HL-60 (cell line): ENCODE measurements around the gene OR10H2.

Source experiments
- GABPA ChIP-seq: IDR thresholded peaks from 2 replicates; pipeline ENCODE4 v1.6.1; 2012; ENCODE audit warnings: low read depth
- POLR2AphosphoS5 ChIP-seq: IDR thresholded peaks from 2 replicates; pipeline ENCODE4 v1.6.1; 2012; ENCODE audit warnings: low read depth
- SPI1 ChIP-seq: IDR thresholded peaks from 2 replicates; pipeline ENCODE4 v1.6.1; 2012; ENCODE audit warnings: low read depth, mild to moderate bottlenecking, borderline replicate concordance
- TF ChIP-seq, protein P1 (sequence below): IDR thresholded peaks from one replicate; pipeline ENCODE4 v1.5.1; 2011; ENCODE audit warnings: low read length, control low read depth, inconsistent platforms; ENCODE audit not compliant: insufficient read depth
- TF ChIP-seq, protein P2 (sequence below): IDR thresholded peaks from 2 replicates; pipeline ENCODE4 v1.6.1; 2012; ENCODE audit warnings: low read depth; ENCODE audit not compliant: insufficient replicate concordance

DNA sequence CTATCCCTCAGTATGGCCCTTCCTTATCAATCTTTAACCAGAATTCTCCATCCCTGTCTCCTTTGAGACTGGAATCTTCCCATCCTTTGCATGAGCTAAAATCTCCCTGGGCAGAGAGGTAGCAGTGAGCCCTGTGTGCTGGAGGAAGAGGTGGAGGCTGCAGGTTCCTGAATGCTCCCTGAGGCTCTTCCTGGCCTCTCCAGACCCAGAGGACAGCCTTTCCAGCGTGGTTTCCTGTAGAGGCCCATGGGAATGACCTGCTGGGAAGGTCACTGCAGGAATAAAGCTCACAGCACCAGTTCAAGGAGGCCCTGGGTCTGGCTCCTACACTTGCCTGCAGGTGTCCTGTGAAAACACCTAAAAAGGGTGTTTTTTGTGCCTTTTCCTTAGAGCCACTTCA is 4.6 kb downstream of the OR10H2 start:
- TF ChIP-seq, protein P1, sequence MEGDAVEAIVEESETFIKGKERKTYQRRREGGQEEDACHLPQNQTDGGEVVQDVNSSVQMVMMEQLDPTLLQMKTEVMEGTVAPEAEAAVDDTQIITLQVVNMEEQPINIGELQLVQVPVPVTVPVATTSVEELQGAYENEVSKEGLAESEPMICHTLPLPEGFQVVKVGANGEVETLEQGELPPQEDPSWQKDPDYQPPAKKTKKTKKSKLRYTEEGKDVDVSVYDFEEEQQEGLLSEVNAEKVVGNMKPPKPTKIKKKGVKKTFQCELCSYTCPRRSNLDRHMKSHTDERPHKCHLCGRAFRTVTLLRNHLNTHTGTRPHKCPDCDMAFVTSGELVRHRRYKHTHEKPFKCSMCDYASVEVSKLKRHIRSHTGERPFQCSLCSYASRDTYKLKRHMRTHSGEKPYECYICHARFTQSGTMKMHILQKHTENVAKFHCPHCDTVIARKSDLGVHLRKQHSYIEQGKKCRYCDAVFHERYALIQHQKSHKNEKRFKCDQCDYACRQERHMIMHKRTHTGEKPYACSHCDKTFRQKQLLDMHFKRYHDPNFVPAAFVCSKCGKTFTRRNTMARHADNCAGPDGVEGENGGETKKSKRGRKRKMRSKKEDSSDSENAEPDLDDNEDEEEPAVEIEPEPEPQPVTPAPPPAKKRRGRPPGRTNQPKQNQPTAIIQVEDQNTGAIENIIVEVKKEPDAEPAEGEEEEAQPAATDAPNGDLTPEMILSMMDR: no peak
- TF ChIP-seq POLR2AphosphoS5: no peak
- TF ChIP-seq, protein P2, sequence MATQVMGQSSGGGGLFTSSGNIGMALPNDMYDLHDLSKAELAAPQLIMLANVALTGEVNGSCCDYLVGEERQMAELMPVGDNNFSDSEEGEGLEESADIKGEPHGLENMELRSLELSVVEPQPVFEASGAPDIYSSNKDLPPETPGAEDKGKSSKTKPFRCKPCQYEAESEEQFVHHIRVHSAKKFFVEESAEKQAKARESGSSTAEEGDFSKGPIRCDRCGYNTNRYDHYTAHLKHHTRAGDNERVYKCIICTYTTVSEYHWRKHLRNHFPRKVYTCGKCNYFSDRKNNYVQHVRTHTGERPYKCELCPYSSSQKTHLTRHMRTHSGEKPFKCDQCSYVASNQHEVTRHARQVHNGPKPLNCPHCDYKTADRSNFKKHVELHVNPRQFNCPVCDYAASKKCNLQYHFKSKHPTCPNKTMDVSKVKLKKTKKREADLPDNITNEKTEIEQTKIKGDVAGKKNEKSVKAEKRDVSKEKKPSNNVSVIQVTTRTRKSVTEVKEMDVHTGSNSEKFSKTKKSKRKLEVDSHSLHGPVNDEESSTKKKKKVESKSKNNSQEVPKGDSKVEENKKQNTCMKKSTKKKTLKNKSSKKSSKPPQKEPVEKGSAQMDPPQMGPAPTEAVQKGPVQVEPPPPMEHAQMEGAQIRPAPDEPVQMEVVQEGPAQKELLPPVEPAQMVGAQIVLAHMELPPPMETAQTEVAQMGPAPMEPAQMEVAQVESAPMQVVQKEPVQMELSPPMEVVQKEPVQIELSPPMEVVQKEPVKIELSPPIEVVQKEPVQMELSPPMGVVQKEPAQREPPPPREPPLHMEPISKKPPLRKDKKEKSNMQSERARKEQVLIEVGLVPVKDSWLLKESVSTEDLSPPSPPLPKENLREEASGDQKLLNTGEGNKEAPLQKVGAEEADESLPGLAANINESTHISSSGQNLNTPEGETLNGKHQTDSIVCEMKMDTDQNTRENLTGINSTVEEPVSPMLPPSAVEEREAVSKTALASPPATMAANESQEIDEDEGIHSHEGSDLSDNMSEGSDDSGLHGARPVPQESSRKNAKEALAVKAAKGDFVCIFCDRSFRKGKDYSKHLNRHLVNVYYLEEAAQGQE: no peak
- TF ChIP-seq GABPA: no peak
- no peak for TF ChIP-seq SPI1
